ENCODE data around the gene GUCA1A.

DNA sequence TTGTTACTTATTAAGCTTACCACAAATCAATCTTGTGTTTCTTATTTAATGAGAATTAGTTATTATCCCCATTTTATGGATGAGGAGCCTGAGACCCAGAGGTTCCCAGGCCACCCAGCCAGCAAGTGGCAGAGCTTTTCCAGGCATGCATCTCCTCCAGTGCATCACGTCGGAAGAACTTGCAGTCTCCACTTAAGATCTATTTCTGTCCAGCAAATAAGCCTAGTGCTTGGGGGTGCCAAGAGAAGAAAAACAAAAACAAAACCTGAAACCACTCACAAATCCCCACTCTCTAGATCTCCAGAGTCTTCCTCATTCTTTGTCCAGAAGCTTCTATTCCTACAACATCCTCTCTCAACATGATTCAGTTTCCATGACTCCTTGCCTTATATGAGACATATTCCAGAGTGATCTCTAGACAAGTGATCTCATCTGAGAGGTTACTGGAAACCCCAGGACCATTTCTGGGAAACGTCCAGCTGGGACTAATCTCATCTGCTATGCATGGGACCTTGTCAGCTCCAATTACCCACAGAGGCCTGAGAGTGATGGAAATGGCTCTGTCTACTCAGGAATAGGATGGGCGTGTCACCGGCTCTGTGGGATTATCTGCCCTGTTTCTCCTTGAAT is 17.5 kb downstream of the GUCA1A start:
- TF ChIP-seq, protein P1, sequence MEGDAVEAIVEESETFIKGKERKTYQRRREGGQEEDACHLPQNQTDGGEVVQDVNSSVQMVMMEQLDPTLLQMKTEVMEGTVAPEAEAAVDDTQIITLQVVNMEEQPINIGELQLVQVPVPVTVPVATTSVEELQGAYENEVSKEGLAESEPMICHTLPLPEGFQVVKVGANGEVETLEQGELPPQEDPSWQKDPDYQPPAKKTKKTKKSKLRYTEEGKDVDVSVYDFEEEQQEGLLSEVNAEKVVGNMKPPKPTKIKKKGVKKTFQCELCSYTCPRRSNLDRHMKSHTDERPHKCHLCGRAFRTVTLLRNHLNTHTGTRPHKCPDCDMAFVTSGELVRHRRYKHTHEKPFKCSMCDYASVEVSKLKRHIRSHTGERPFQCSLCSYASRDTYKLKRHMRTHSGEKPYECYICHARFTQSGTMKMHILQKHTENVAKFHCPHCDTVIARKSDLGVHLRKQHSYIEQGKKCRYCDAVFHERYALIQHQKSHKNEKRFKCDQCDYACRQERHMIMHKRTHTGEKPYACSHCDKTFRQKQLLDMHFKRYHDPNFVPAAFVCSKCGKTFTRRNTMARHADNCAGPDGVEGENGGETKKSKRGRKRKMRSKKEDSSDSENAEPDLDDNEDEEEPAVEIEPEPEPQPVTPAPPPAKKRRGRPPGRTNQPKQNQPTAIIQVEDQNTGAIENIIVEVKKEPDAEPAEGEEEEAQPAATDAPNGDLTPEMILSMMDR (optimal IDR thresholded peaks at IDR 0.05 in 1 of 3, IDR thresholded peaks at IDR 0.05 in 1 of 3, conservative IDR thresholded peaks at IDR 0.05 in 1 of 3; ENCODE audit: extremely low read depth in 1 of 3, insufficient read depth in 2 of 3, low read length in 3 of 3), result no peak
- TF ChIP-seq EZH2 (IDR thresholded peaks at IDR 0.05; ENCODE audit: low read length), result no peak

All from keratinocyte (primary cell).